GM12878 (cell line): ENCODE measurements around the gene TSSC4. TPM values are rescaled to one million over a fixed set of nuclear protein-coding genes. Genes with fewer than 3 reads are reported as not detected.

ENCODE experiments used
- ATAC-seq: fragments of 200-7000 bp; cut with Tn5 transposase; 3 replicates; pipeline ENCODE4 v1.9.1; 2020; ENCODE audit warnings: mild to moderate bottlenecking, moderate library complexity
- BruUV-seq: library from RNA; stranded (reverse); fragments of 400-500 nt; replicated peaks from 2 replicates; lab custom pipeline; 2021; lab: Mats Ljungman, UMichigan
- CTCF ChIA-PET: fragments of 300-600 bp; sonication (Branson Sonifier 250); formaldehyde crosslinking; extraction: SDS; loops from one replicate; lab custom pipeline; 2021; ENCODE audit warnings: inconsistent platforms; lab: Yijun Ruan, JAX
- POLR2A ChIA-PET: fragments of 350-600 bp; formaldehyde crosslinking; extraction: SDS; loops from one replicate; lab custom pipeline; 2021; ENCODE audit warnings: inconsistent platforms; lab: Charles Lee
- RAD21 ChIA-PET: fragments of 300-600 bp; sonication (Branson Sonifier 250); formaldehyde crosslinking; loops from one replicate; lab custom pipeline; 2023; ENCODE audit warnings: antibody characterized with exemption; ENCODE audit not compliant: unreplicated experiment; lab: Charles Lee
- SMC1A ChIA-PET: fragments of 300-600 bp; sonication (Branson Sonifier 250); formaldehyde crosslinking; loops from one replicate; lab custom pipeline; 2023; ENCODE audit not compliant: unreplicated experiment, uncharacterized antibody; lab: Charles Lee
- DNase-seq: peaks from one replicate; pipeline ENCODE4 v3.0.0-alpha.2; 2011; ENCODE audit warnings: low read depth, low spot score
- FAIRE-seq: peaks from 3 replicates; lab custom pipeline; 2011; peaks lifted over from hg19 to GRCh38; lab: Jason Lieb, UNC
- H2AFZ ChIP-seq: 2 replicates; pipeline ENCODE4 v1.6.0; 2011; ENCODE audit warnings: low read depth, low read length, control low read depth; ENCODE audit not compliant: control insufficient read depth
- H3K27ac ChIP-seq: 2 replicates; pipeline ENCODE4 v1.5.1; 2011; ENCODE audit warnings: control low read depth; ENCODE audit not compliant: control insufficient read depth, insufficient read depth
- H3K27me3 ChIP-seq, 2 experiments: replicated peaks in 1 of 2; 2 replicates each; pipeline versions ENCODE4 v1.6.0 to v1.6.1; 2011; ENCODE audit warnings: low read length in 1 of 2; ENCODE audit not compliant: control insufficient read depth in 2 of 2, insufficient read depth in 2 of 2
- H3K36me3 ChIP-seq, 2 experiments: 2 replicates each; pipeline ENCODE4 v1.5.1; 2011; ENCODE audit warnings: low read length in 1 of 2; ENCODE audit not compliant: control insufficient read depth in 2 of 2, insufficient read depth in 2 of 2
- H3K4me1 ChIP-seq: 2 replicates; pipeline ENCODE4 v1.6.1; 2011; ENCODE audit warnings: mild to moderate bottlenecking, low read length, moderate library complexity, mixed read lengths; ENCODE audit not compliant: control insufficient read depth, insufficient read depth
- H3K4me2 ChIP-seq: 2 replicates; pipeline ENCODE4 v1.6.0; 2011; ENCODE audit warnings: control low read depth; ENCODE audit not compliant: control insufficient read depth, insufficient read depth
- H3K4me3 ChIP-seq: fragments of 200-600 bp; sonication (generic); 2 replicates; pipeline ENCODE4 v1.5.1; 2016
- H3K79me2 ChIP-seq: 2 replicates; pipeline ENCODE4 v1.6.0; 2011; ENCODE audit warnings: low read length; ENCODE audit not compliant: control insufficient read depth, insufficient read depth
- H3K9ac ChIP-seq: 2 replicates; pipeline ENCODE4 v1.8.0; 2011; ENCODE audit warnings: low read length, control low read depth, mixed read lengths; ENCODE audit not compliant: control insufficient read depth, insufficient read depth
- H3K9me3 ChIP-seq: replicated peaks from 3 replicates; pipeline ENCODE4 v1.5.1; 2011; ENCODE audit warnings: mild to moderate bottlenecking, low read length; ENCODE audit not compliant: control insufficient read depth, insufficient read depth
- H4K20me1 ChIP-seq: 2 replicates; pipeline ENCODE4 v1.6.0; 2011; ENCODE audit not compliant: control insufficient read depth, insufficient read depth
- BACH1 ChIP-seq: fragments of 450-650 bp; IDR thresholded peaks from 2 replicates; pipeline ENCODE4 v1.6.1; 2017; ENCODE audit warnings: mild to moderate bottlenecking, borderline replicate concordance
- BHLHE40 ChIP-seq, 2 experiments: fragments of 450-650 bp in 1 of 2; IDR thresholded peaks; 2 replicates each; pipeline ENCODE4 v1.6.1; 2011 to 2017; ENCODE audit warnings: low read depth in 2 of 2, borderline replicate concordance in 1 of 2, improper control_type of control experiment in 1 of 2, low read length in 1 of 2, mild to moderate bottlenecking in 1 of 2
- BRCA1 ChIP-seq: IDR thresholded peaks from 2 replicates; pipeline ENCODE4 v1.6.1; 2011; ENCODE audit warnings: low read depth, low read length, improper control_type of control experiment
- CBX3 ChIP-seq: fragments of 200-600 bp; sonication (generic); IDR thresholded peaks from 2 replicates; pipeline ENCODE4 v1.6.1; 2016; ENCODE audit warnings: low read depth, borderline replicate concordance
- CHD4 ChIP-seq: fragments of 200-600 bp; sonication (generic); IDR thresholded peaks from 2 replicates; pipeline ENCODE4 v1.6.1; 2016; ENCODE audit warnings: mild to moderate bottlenecking
- EED ChIP-seq: sonication (generic); IDR thresholded peaks from 2 replicates; pipeline ENCODE4 v1.6.1; 2016; ENCODE audit warnings: antibody characterized with exemption, low read depth
- EGR1 ChIP-seq, 2 experiments: IDR thresholded peaks; 1 replicate in 1 of 2; 2 replicates in 1 of 2; pipeline ENCODE4 v1.6.1; 2011 to 2012; ENCODE audit warnings: low read depth in 2 of 2, low read length in 2 of 2, borderline replicate concordance in 1 of 2, mild to moderate bottlenecking in 1 of 2, moderate library complexity in 1 of 2
- FOS ChIP-seq: IDR thresholded peaks from 3 replicates; pipeline ENCODE4 v1.6.1; 2011; ENCODE audit warnings: borderline replicate concordance; ENCODE audit not compliant: insufficient read length; ENCODE audit errors: extremely low read depth
- GATAD2B ChIP-seq: fragments of 450-650 bp; conservative IDR thresholded peaks from 2 replicates; pipeline ENCODE4 v1.6.1; 2017; ENCODE audit warnings: low read depth, mild to moderate bottlenecking, moderate library complexity
- HDGF ChIP-seq: fragments of 450-650 bp; IDR thresholded peaks from 2 replicates; pipeline ENCODE4 v1.6.1; 2016; ENCODE audit warnings: antibody characterized with exemption
- IKZF1 ChIP-seq: fragments of 450-650 bp; conservative IDR thresholded peaks from 2 replicates; pipeline ENCODE4 v1.6.1; 2017; ENCODE audit warnings: antibody characterized with exemption, mild to moderate bottlenecking
- IKZF2 ChIP-seq, 2 experiments: fragments of 450-650 bp; IDR thresholded peaks; 2 replicates each; pipeline ENCODE4 v1.6.1; 2017; ENCODE audit warnings: mild to moderate bottlenecking in 2 of 2, moderate library complexity in 2 of 2
- JUNB ChIP-seq: IDR thresholded peaks from 2 replicates; pipeline ENCODE4 v1.6.1; 2016; ENCODE audit warnings: antibody characterized with exemption, mild to moderate bottlenecking
- MXI1 ChIP-seq: fragments of 150-350 bp; IDR thresholded peaks from 2 replicates; pipeline ENCODE4 v1.6.1; 2011; ENCODE audit warnings: low read depth, mild to moderate bottlenecking, inconsistent platforms, low read length, improper control_type of control experiment
- MYB ChIP-seq: fragments of 150-350 bp; IDR thresholded peaks from 2 replicates; pipeline ENCODE4 v1.6.1; 2014; ENCODE audit warnings: mild to moderate bottlenecking, low read depth, low read length, borderline replicate concordance
- NBN ChIP-seq: fragments of 450-650 bp; IDR thresholded peaks from 2 replicates; pipeline ENCODE4 v1.6.1; 2016
- NFIC ChIP-seq: IDR thresholded peaks from 2 replicates; pipeline ENCODE4 v1.6.1; 2012; ENCODE audit warnings: low read depth, mild to moderate bottlenecking, inconsistent platforms, low read length, moderate library complexity
- NR2F1 ChIP-seq: fragments of 450-650 bp; conservative IDR thresholded peaks from 2 replicates; pipeline ENCODE4 v1.6.1; 2017; ENCODE audit warnings: mild to moderate bottlenecking
- POLR2A ChIP-seq: IDR thresholded peaks from 2 replicates; pipeline ENCODE4 v1.6.1; 2011; ENCODE audit warnings: low read depth, mild to moderate bottlenecking, low read length
- RUNX3 ChIP-seq: IDR thresholded peaks from 2 replicates; pipeline ENCODE4 v1.6.1; 2012; ENCODE audit warnings: low read length, inconsistent platforms
- ZNF24 ChIP-seq: fragments of 450-650 bp; IDR thresholded peaks from 2 replicates; pipeline ENCODE4 v1.6.1; 2017; ENCODE audit warnings: antibody characterized with exemption, mild to moderate bottlenecking
- ZNF274 ChIP-seq: IDR thresholded peaks from one replicate; pipeline ENCODE4 v1.8.0; 2011; ENCODE audit not compliant: insufficient read length, insufficient read depth
- WGBS: methylation state at CpG from one replicate; pipeline ENCODE4 v1.1.6; 2016; ENCODE audit warnings: low lambda C conversion rate; ENCODE audit not compliant: insufficient replicate concordance, insufficient coverage; ENCODE audit errors: missing lambda C conversion rate; 5-methylcytosine and 5-hydroxymethylcytosine counted together
- in situ Hi-C: fragments of 300-500 bp; cut with MboI; formaldehyde crosslinking; loops from 9 replicates; pipeline ENCODE4 v1.14.3; 2018; ENCODE audit warnings: mixed read lengths
- intact Hi-C: fragments of 100-400 bp; cut with micrococcal nuclease; formaldehyde crosslinking; loops from one replicate; pipeline ENCODE4 v1.14.2; 2022; ENCODE audit not compliant: unreplicated experiment
- polyA plus RNA-seq, 11 experiments: library from polyadenylated mRNA; depleted of rRNA in 4 of 11; unstranded in 6 of 11; stranded (reverse) in 5 of 11; fragments of >200 nt; fragmentation: Nextera tagmentation in 4 of 11; fragmentation: Illumina TruSeq in 1 of 11; extraction: Ambion mirVana in 4 of 11; extraction: Trizol in 1 of 11; gene quantifications; 1 replicate in 1 of 11; 2 replicates in 10 of 11; pipeline versions ENCODE4 v1.2.1 to v1.2.3, GENCODE V29; 2011 to 2016; ENCODE audit warnings: inconsistent platforms in 2 of 11, missing spikeins in 2 of 11, low read depth in 1 of 11
- total RNA-seq, 4 experiments: library from RNA; depleted of rRNA in 3 of 4; stranded (reverse); fragments of >200 nt in 3 of 4; fragmentation: Illumina TruSeq in 1 of 4; extraction: Trizol in 1 of 4; gene quantifications; 2 replicates each; pipeline versions ENCODE4 v1.2.1 to v1.2.3, GENCODE V29; 2013 to 2021
- TF ChIP-seq, protein P1 (sequence below): fragments of 450-650 bp; conservative IDR thresholded peaks from 2 replicates; pipeline ENCODE4 v1.6.1; 2017; ENCODE audit warnings: mild to moderate bottlenecking, moderate library complexity

Gene TSSC4
- total and polyA plus RNA-seq, 10 of the 15 experiments (the other 5 are each of a cell fraction or from before 2014, with no cell fraction given): 0.69 to 70.1 (median 25.7) TPM

GRCh38 chr11:2377511-2378443 lies 22.8 kb upstream of the TSSC4 start:
- BruUV-seq: TSS peak; percentile 52
- H3K79me2 ChIP-seq: peaks cover 51% of the 10 kb centered on the region
- peak overlapping the region; percentile 74 for H3K27ac ChIP-seq
- TF ChIP-seq RUNX3 (no peak), GATAD2B (0 out of 2 replicates have a peak, but pooled peaks have one; percentile 47), BHLHE40 (IDR thresholded peaks at IDR 0.05; ENCODE audit: borderline replicate concordance in 1 of 2, low read depth in 2 of 2, low read length in 1 of 2) (0 out of 4 replicates have a peak, but pooled peaks of 1 of the 2 experiments have one; percentile 11), ZNF24 (no peak), EED (no peak), IKZF1 (0 out of 2 replicates have a peak, but pooled peaks have one; percentile 20), HDGF (peak; percentile 46; the same call in 1 of the 2 replicates), CHD4 (no peak), FOS (no peak), MYB (no peak), MXI1 (no peak), JUNB (no peak), NBN (peak; percentile 56; the same call in 1 of the 2 replicates), BACH1 (0 out of 2 replicates have a peak, but pooled peaks have one; percentile 12), NR2F1 (0 out of 2 replicates have a peak, but pooled peaks have one; percentile 34), IKZF2 (IDR thresholded peaks at IDR 0.05) (no peak), EGR1 (IDR thresholded peaks at IDR 0.05; ENCODE audit: borderline replicate concordance in 1 of 2, low read depth in 2 of 2, low read length in 2 of 2) (0 out of 3 replicates have a peak, but pooled peaks of 1 of the 2 experiments have one; percentile 11), ZNF274 (no peak), BRCA1 (no peak), CBX3 (no peak), NFIC (no peak), POLR2A (peak; percentile 64)
- TF ChIP-seq, protein P1, sequence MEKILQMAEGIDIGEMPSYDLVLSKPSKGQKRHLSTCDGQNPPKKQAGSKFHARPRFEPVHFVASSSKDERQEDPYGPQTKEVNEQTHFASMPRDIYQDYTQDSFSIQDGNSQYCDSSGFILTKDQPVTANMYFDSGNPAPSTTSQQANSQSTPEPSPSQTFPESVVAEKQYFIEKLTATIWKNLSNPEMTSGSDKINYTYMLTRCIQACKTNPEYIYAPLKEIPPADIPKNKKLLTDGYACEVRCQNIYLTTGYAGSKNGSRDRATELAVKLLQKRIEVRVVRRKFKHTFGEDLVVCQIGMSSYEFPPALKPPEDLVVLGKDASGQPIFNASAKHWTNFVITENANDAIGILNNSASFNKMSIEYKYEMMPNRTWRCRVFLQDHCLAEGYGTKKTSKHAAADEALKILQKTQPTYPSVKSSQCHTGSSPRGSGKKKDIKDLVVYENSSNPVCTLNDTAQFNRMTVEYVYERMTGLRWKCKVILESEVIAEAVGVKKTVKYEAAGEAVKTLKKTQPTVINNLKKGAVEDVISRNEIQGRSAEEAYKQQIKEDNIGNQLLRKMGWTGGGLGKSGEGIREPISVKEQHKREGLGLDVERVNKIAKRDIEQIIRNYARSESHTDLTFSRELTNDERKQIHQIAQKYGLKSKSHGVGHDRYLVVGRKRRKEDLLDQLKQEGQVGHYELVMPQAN: peak; percentile 31; the same call in 1 of the 2 replicates

More at GRCh38 chr11:2377511-2378443, 22.8 kb upstream of the TSSC4 start:
- CTCF ChIA-PET: interaction anchor here (1.0 to 1.5 kb wide), 3 partner anchors 22 to 73 kb away, joined by 3 to 5 read pairs (median 4); no protein-coding TSS in a partner anchor
- intact Hi-C loops: no loop called here
- H3K9me3 ChIP-seq: no peaks in the 10 kb centered on the region; the same call in 2 of the 3 replicates
- H3K27me3 ChIP-seq: no peaks in the 10 kb centered on the region
- DNase-seq (no peak), ATAC-seq (peak; percentile 53), FAIRE-seq (no peak)
- peak overlapping the region; percentile 97 for H3K4me3 ChIP-seq
- POLR2A ChIA-PET: interaction anchor here (1.0 to 2.3 kb wide), 3 partner anchors 9 to 23 kb away, joined by 5 to 31 read pairs (median 9); partner anchors contain the start of gene TSSC4
- H3K36me3 ChIP-seq: no peaks in the 10 kb centered on the region; a peak in 1 of 4 replicates
- H4K20me1 ChIP-seq: no peaks in the 10 kb centered on the region; the same call in none of the 2 replicates
- peaks cover 30% of the 10 kb centered on the region for H3K4me1 ChIP-seq
- SMC1A ChIA-PET: interaction anchor here (1.1 to 2.4 kb wide), 3 partner anchors 10 to 23 kb away, joined by 5 to 11 read pairs (median 5); partner anchors contain the start of gene TSSC4
- RAD21 ChIA-PET: interaction anchor here (1.4 to 2.4 kb wide), 3 partner anchors 9 to 73 kb away, joined by 4 to 18 read pairs (median 11); partner anchors contain the start of gene TSSC4
- peak overlapping the region; percentile 87 for H3K4me2 ChIP-seq
- in situ Hi-C loops: loop anchor here (25.0 kb wide), 1 partner anchor 1565 kb away; the partner anchor contains the start of genes PIDD1, PNPLA2 and RPLP2
- no peak overlapping the region for H2AFZ ChIP-seq
- peak overlapping the region; percentile 80 for H3K9ac ChIP-seq
- under 1% methylated on average over 52 of the region's 88 CpGs for WGBS
